KOPT-K1 (cell line): ENCODE results near the gene SLC2A13.
"Not testable (repeated sequence)": the region's sequence is repeated elsewhere in the genome, so short reads cannot be mapped to it uniquely, and the experiment has no call there.

ENCODE experiments used
- H3K27ac ChIP-seq: fragments of 200-600 bp; sonication (generic); 2 replicates; pipeline ENCODE4 v1.5.1; 2016; ENCODE audit warnings: antibody characterized with exemption, mild to moderate bottlenecking, low read depth, low read length; ENCODE audit not compliant: poor library complexity, severe bottlenecking
- H3K36me3 ChIP-seq: fragments of 200-600 bp; sonication (generic); 2 replicates; pipeline ENCODE4 v1.5.1; 2017; ENCODE audit warnings: antibody characterized with exemption, mild to moderate bottlenecking, low read length, moderate library complexity; ENCODE audit not compliant: insufficient read depth
- H3K9me3 ChIP-seq: fragments of 200-600 bp; sonication (generic); 2 replicates; pipeline ENCODE4 v1.5.1; 2017; ENCODE audit warnings: antibody characterized with exemption, low read length, mild to moderate bottlenecking; ENCODE audit not compliant: insufficient read depth, poor library complexity, severe bottlenecking

SLC2A13 gene

DNA sequence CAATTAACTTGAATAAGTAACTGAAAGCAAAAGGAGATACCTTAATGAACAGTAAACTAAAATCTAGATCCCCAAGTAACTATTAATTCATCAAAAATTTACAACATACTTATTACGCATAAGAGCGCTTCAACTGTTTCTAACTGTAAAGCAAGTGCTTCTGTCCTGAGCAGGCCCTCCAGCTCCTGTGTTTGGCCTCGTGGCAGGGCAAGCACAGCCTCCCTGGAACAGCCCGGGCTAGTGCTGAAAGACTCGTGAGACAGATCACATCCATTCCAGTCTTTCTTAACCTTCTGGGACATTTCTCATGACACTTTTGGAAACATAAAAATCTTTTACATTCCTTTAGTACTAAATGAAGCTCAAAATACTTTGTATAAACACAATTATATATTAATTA lies 307.5 kb downstream of the SLC2A13 start:
- H3K27ac ChIP-seq = no peak overlapping the region
- H3K9me3 ChIP-seq = no peaks in the 10 kb centered on the region
- no peaks in the 10 kb centered on the region for H3K36me3 ChIP-seq

DNA sequence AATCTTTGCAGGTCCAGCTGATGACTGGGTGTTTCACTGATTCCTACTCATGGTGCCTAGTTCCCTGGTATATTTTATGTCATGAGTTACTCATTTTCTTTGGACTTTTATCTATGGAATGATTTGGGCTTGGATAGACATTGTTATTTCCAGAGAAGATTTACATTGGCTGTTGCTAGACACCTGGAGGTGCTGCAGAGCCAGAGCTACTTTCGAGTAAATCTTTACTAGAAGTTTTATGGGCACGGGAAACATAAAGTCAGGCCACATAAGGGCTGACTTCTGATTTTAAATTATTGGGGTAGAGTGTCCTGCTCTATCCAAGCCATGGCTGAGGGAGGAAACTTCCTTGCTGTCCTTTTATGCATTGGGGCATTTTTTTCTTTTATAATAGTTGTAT lies 310.4 kb downstream of the SLC2A13 start:
- Histone ChIP-seq H3K36me3 (no peaks in the 10 kb centered on the region), H3K27ac (no peak overlapping the region), H3K9me3 (no peaks in the 10 kb centered on the region)

DNA sequence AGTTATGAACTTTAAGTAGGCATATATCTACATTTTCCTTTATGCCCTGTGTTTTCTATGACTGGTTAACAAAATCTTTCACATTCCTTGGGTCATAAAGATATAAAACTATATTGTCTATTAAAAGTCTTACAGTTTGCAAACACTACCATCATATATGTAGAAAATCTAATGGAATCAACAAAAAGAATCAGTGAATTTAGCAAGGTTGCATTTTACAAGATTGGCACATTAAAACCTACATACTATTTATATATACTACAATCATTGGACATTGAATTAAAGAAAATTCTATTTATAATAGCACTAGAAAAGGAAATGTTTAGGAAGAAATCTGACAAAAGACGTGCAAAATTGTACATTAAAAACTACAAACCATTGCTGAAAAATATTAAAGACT lies 312.9 kb downstream of the SLC2A13 start:
- Histone ChIP-seq H3K36me3 (no peaks in the 10 kb centered on the region), H3K27ac (no peak overlapping the region), H3K9me3 (no peaks in the 10 kb centered on the region)

DNA sequence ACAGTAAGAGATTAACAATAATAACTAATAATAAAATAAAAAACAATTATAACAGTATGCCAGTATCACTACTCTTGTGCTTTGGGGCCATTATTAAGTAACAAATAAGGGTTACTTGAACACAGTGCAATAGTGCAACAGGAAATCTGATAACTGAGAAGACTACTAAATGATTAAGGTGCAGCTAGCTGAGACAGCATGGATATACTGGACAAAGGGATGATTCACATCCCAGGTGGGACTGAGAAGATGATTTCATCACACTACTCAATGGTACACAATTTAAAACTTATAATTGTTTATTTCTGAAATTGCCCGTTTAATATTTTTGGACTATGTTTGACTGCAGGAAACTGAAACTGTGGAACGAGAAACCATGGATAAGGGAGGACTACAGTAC lies 317.6 kb downstream of the SLC2A13 start:
- Histone ChIP-seq H3K9me3 (no peaks in the 10 kb centered on the region), H3K36me3 (no peaks in the 10 kb centered on the region), H3K27ac (no peak overlapping the region)

DNA sequence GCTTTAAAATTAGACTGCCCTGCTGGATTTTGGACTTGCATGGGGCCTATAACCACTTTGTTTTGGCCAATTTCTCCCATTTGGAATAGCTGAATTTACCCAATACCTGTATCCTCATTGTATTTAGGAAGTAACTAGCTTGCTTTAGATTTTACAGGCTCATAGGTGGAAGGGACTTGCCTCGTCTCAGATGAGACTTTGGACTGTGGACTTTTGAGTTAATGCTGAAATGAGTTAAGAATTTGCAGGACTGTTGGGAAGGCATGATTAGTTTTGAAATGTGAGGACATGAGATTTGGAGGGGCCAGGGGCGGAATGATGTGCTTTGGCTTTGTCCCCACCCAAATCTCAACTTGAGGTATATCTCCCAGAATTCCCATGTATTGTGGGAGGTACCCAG lies 320.1 kb downstream of the SLC2A13 start:
- H3K27ac ChIP-seq, H3K36me3 ChIP-seq, H3K9me3 ChIP-seq: not testable (repeated sequence)

DNA sequence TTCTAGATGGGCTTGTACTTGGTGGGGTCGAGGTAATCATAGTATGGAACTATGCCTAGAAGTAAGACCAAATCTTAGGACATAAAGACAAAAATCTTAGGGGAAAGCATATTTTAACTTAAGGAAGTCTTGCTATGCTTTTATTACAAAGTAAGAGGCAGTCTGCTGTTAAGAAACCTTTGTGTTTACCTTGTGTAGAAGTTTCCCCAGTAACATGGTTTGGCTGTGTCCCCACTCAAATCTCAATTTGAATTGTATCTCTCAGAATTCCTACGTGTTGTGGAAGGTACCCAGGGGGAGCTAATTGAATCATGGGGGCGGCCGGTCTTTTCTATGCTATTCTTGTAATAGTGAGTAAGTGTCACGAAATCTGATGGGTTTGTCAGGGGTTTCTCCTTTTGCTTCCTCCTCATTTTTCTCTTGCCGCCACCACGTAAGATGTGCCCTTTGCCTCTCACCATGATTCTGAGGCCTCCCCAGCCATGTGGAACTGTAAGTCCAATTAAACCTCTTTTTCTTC lies 323.8 kb downstream of the SLC2A13 start:
- H3K27ac ChIP-seq = no peak overlapping the region
- H3K36me3 ChIP-seq = no peaks in the 10 kb centered on the region
- H3K9me3 ChIP-seq = no peaks in the 10 kb centered on the region

DNA sequence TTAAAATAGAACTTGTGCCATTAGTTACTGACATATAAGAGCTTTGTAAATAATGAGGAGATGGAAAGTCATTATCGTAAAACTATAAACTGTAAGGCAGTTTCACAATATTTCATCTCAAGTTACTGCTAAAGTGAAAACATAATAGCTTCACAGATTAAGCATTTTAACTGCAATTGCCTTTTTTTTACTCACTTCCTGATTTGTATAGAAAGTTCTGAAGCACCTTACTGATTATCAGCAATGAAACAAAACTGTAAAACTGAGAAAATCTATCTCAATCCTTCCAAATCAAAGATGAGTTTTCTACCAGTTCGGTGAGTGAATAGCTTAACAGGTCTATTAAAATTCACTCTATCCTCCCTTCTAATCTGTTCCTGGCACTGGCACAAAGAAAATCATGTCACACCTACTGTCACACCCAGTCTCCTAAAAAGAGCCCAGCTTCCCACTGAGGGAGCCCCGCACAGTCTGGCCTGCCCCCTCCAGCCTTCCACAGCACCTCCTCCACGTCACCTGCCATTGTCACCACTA lies 324.9 kb downstream of the SLC2A13 start:
- Histone ChIP-seq H3K27ac (no peak overlapping the region), H3K36me3 (no peaks in the 10 kb centered on the region), H3K9me3 (no peaks in the 10 kb centered on the region)

DNA sequence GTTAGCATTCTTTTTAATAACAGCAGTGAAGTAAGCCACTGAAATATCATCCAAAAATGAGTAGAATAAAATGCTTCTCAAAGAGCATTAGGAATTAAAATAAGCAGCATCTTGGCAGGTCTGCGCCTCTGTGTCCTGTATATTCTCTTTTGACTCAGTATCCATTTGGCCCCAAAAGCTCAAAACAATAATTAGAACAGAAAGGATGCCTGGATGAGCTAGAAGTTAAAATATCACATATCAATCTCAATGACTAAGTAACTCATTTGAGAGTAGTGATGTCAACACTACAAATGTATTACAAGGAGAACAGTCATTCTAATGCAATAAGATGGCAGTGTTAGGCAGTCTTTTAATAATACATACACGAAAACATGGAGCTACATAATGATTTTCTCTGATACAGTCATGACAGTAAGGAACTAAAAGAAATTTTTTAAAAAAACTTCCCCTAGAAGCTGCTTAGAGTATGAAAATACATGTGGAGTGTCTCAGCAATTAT lies 325.4 kb downstream of the SLC2A13 start:
- Histone ChIP-seq H3K36me3 (no peaks in the 10 kb centered on the region), H3K27ac (no peak overlapping the region)

DNA sequence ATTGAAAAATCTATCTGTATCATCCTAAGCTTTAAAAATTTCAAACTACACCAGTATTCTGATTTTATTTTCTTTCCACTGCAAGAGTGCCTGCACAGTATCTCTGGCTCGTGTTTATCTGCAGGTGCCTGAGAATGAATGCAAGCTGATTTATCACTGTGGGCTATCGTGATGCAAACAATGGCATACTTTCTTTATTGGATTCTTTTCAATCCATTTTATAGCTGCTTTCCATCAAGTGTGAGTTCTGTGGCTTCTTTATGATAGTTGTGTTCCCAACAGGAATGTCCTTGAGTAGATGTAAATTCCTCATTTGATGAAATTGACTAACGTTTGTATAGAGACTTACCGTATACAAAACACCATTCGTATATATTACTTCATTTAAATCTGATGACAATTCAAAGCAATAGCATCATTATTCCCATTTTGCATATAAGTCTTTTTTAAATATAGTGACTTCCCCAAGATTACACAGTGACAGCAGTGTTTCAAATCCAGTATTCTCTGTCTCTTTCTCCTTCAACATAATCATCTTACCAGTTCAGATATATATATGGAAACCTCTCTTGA lies 326.0 kb downstream of the SLC2A13 start:
- no peaks in the 10 kb centered on the region for H3K9me3 ChIP-seq
- H3K36me3 ChIP-seq = no peaks in the 10 kb centered on the region
- no peak overlapping the region for H3K27ac ChIP-seq

More for the DNA sequence above, 325.4 kb downstream of the SLC2A13 start:
- H3K9me3 ChIP-seq = no peaks in the 10 kb centered on the region

DNA sequence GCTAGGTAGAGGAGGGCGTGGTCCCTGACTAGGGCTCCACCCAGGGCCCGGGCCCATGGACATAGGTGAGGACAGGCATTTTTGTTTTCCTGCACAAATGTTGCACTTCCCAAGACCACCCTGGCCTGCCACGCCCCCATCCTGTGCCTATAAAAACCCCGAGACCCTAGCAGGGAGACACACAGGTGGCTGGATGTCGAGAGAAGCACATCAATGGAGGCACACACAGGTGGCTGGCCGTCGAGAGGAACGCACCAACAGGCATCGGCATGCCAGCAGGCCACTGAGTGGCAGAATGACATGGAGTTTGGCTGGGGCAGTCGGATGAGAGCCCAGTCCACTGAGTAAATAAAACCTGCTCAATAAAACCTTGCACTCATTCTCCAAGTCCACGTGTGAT lies 328.4 kb downstream of the SLC2A13 start:
- Histone ChIP-seq H3K27ac (no peak overlapping the region), H3K9me3 (no peaks in the 10 kb centered on the region), H3K36me3 (no peaks in the 10 kb centered on the region)

DNA sequence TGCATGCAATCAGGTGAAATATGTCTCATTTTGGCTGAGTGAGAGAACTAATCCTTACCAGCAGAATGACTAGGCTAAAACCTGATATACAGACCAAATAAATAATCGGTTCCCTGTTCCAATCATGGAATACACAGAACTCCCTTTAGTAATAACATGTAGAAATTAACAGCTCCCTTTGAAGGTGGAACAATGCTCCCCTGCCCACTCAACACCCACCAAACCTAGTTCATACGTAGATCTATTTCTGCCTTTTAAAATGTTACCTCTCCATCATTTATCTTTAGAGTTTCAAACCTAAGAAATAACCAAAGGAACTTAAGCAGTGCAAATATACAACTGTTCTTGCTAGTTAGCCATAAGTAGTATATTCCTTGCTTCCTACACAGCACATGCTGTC lies 332.6 kb downstream of the SLC2A13 start:
- Histone ChIP-seq H3K9me3 (no peaks in the 10 kb centered on the region), H3K27ac (no peak overlapping the region), H3K36me3 (no peaks in the 10 kb centered on the region)

DNA sequence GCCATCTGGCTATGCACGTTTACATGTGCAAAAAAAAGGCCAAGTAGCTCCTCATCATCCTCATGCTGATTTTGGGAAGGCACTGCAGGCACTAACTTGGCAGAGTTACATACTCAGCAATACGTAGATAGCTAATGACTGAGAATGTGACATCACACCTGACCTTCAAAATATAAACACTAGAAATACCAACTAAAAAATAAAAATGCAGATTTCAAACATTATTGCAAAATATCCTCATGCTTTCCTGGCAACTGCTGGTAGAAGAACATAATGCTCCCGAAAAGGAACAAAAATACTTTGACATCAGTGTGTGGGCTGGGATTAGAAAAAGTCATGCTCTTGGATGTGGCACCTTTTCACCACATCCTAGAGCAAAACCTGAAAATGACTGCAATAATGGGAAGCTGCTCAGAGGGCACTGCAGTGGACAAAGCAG lies 333.0 kb downstream of the SLC2A13 start:
- Histone ChIP-seq H3K9me3 (no peaks in the 10 kb centered on the region), H3K27ac (no peak overlapping the region), H3K36me3 (no peaks in the 10 kb centered on the region)

DNA sequence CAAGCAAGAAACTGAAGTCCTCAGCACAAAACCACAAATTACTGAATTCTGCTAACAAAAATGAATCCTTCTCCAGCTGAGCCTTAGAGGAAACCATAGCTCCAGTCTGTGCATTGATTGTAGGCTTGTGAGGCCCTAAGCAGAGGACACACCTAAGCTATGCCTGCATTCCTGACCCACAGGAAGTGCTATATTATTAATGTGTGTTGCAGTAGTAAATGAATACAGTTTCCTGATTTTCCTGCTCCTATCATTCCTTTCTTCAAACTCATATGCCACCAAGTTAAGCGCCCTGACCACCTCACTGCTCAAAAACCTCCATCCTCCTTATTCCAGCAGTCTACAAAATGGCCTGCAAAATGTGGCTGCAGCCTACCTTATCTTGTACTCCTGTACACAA lies 334.4 kb downstream of the SLC2A13 start:
- Histone ChIP-seq H3K9me3 (no peaks in the 10 kb centered on the region), H3K27ac (no peak overlapping the region), H3K36me3 (no peaks in the 10 kb centered on the region)

DNA sequence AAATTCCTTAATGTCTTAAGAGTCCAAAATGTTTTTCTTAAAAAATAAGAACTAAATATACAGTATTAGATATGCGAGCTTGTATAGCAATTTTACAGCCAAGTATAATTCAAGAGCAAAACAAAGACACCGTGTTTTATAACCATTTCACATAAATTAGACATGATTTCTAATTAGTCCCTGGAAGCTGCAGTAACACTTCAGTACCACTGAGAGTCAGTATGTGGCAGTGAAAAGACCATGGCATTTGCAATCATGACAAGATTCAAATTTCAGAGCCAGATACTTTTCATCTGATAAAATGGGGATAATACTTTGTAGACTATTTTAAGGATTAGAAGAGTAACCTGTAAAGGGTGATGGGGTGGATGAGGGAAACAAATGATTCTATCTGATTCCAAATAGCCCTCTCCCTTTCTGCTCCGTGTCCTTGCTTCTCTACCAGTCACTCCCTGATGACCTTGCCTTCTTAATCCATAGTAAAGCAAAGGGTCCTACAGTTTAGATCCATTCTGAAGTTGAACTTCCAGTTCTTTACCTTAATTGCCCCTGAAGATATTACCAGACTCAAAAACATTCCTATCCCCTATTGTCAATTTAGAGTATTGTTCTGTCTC lies 340.8 kb downstream of the SLC2A13 start:
- Histone ChIP-seq H3K9me3 (no peaks in the 10 kb centered on the region), H3K36me3 (no peaks in the 10 kb centered on the region), H3K27ac (no peak overlapping the region)

DNA sequence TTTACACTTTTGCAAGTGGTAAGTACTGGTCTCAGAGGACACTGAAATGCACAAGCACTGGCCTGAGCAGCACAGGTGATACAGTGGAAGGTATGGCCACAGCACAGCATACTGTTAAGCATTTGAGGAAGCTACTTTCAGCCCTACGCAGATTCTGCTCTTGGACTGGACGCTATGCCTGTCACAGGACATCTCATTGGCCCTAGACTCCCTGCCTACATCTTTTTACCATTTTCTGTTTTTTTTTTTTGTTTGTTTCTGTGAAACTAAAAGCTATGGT lies 342.1 kb downstream of the SLC2A13 start:
- Histone ChIP-seq H3K9me3 (no peaks in the 10 kb centered on the region), H3K36me3 (no peaks in the 10 kb centered on the region), H3K27ac (no peak overlapping the region)
